SK-N-MC (cell line): ENCODE measurements around the gene CRYAB.

Experiments used
- EZH2 ChIP-seq: fragments of 200-600 bp; sonication (generic); IDR thresholded peaks from one replicate; pipeline ENCODE4 v1.6.1; 2017; ENCODE audit warnings: antibody characterized with exemption
- FOXP2 ChIP-seq: optimal IDR thresholded peaks from 2 replicates; pipeline ENCODE3; 2011; ENCODE audit warnings: mild to moderate bottlenecking, moderate library complexity; ENCODE audit not compliant: insufficient read depth; ENCODE audit errors: extremely low read length, control extremely low read depth
- POLR2AphosphoS5 ChIP-seq: IDR thresholded peaks from 2 replicates; pipeline ENCODE4 v1.6.1; 2012; ENCODE audit warnings: mild to moderate bottlenecking, low read depth, low read length, borderline replicate concordance

DNA sequence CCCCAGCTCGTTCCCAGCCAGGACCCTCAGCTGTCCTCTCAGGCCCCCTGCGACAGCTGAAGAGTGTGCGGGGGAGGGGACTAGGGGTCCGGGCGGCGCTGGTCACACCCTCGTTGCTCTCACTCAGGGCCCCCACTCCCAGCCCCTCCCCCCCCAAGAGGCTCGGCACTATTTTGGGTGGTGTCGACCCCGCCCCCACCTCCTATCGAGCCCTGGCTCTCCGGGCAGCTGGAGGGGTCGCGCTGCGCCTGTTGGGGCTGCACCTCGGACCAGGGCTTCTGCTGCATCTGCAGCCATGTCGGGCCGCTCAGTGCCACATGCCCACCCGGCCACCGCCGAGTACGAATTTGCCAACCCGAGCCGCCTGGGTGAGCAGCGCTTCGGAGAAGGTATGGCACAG lies 965 bp upstream of the CRYAB start, which contains the start of gene HSPB2:
- TF ChIP-seq POLR2AphosphoS5 (no peak), EZH2 (no peak), FOXP2 (no peak)
